NCI-H345 (cell line): ENCODE measurements around the gene HSFX1.
A peak's percentile ranks its signal among the peaks of the same experiment; 100 is the strongest.
"Not testable (repeated sequence)": the region's sequence is repeated elsewhere in the genome, so short reads cannot be mapped to it uniquely, and the experiment has no call there.

ENCODE experiments used
- DNase-seq: peaks from one replicate; lab custom pipeline; 2025; lab: John Stamatoyannopoulos, UW

HSFX1 gene

GRCh38 chrX:149773768-149774167 is at the start of gene HSFX1:
Gene HSFX1 (plus strand): TSS chrX:149774068. CDS start chrX:149774682, 614 bp downstream.
- DNase-seq: not testable (repeated sequence)

- DNase-seq: not testable (repeated sequence)
Measured at GRCh38 chrX:149727308-149727707, 46.6 kb upstream of the HSFX1 start.

- not testable (repeated sequence) for DNase-seq
Measured at GRCh38 chrX:149742269-149742668, 31.6 kb upstream of the HSFX1 start.

GRCh38 chrX:149746390-149747007 is 27.4 kb upstream of the HSFX1 start:
- DNase-seq: not testable (repeated sequence)

- DNase-seq: no peak
Measured at GRCh38 chrX:149757206-149758067, 16.4 kb upstream of the HSFX1 start.

- no peak for DNase-seq
Measured at GRCh38 chrX:149758068-149758714, 15.7 kb upstream of the HSFX1 start.

- not testable (repeated sequence) for DNase-seq
Measured at GRCh38 chrX:149758715-149759078, 15.2 kb upstream of the HSFX1 start.

GRCh38 chrX:149759824-149760223 is 14.0 kb upstream of the HSFX1 start:
- DNase-seq: no peak

- no peak for DNase-seq
Measured at GRCh38 chrX:149760965-149761364, 12.9 kb upstream of the HSFX1 start.

GRCh38 chrX:149761858-149762674 is 11.8 kb upstream of the HSFX1 start:
- not testable (repeated sequence) for DNase-seq

- DNase-seq: no peak
Measured at GRCh38 chrX:149762696-149763614, 10.9 kb upstream of the HSFX1 start.

GRCh38 chrX:149770344-149770743 is 3.5 kb upstream of the HSFX1 start:
- DNase-seq: not testable (repeated sequence)

- not testable (repeated sequence) for DNase-seq
Measured at GRCh38 chrX:149773026-149773425, 842 bp upstream of the HSFX1 start.

- not testable (repeated sequence) for DNase-seq
Measured at GRCh38 chrX:149777999-149778398, 4.1 kb downstream of the HSFX1 start.

- not testable (repeated sequence) for DNase-seq
Measured at GRCh38 chrX:149781727-149782126, 7.9 kb downstream of the HSFX1 start, which contains the start of gene MAGEA9. Gene MAGEA9 (plus strand): TSS chrX:149781930. CDS start chrX:149786211, 4,281 bp downstream.

- DNase-seq: not testable (repeated sequence)
Measured at GRCh38 chrX:149795531-149795930, 21.7 kb downstream of the HSFX1 start.

- DNase-seq: no peak
Measured at GRCh38 chrX:149799095-149799714, 25.3 kb downstream of the HSFX1 start.

GRCh38 chrX:149799938-149800337 is 26.1 kb downstream of the HSFX1 start:
- DNase-seq: peak; percentile 43

- DNase-seq: no peak
Measured at GRCh38 chrX:149803458-149804062, 29.7 kb downstream of the HSFX1 start.

GRCh38 chrX:149804102-149804501 is 30.2 kb downstream of the HSFX1 start:
- no peak for DNase-seq
